Adipocyte (in vitro differentiated cells): ENCODE results near the gene ANKZF1.

Experiments used
- DNase-seq: peaks from one replicate; pipeline ENCODE4 v3.0.0-alpha.2; 2015; ENCODE audit warnings: low read depth
- H3K27me3 ChIP-seq: replicated peaks from 2 replicates; pipeline ENCODE4 v1.7.0; 2013; ENCODE audit warnings: mild to moderate bottlenecking, low read length, moderate library complexity; ENCODE audit not compliant: control insufficient read depth, insufficient read depth
- H3K36me3 ChIP-seq: 2 replicates; pipeline ENCODE4 v1.7.0; 2013; ENCODE audit warnings: low read length, mild to moderate bottlenecking, moderate library complexity; ENCODE audit not compliant: control insufficient read depth, insufficient read depth, severe bottlenecking
- H3K4me1 ChIP-seq: 2 replicates; pipeline ENCODE4 v1.7.0; 2013; ENCODE audit warnings: mild to moderate bottlenecking, low read length, moderate library complexity; ENCODE audit not compliant: control insufficient read depth, insufficient read depth
- H3K4me3 ChIP-seq: 2 replicates; pipeline ENCODE4 v1.7.0; 2013; ENCODE audit warnings: mild to moderate bottlenecking, low read length, moderate library complexity
- H3K9ac ChIP-seq: 2 replicates; pipeline ENCODE4 v1.7.0; 2013; ENCODE audit warnings: mild to moderate bottlenecking, low read length, moderate library complexity
- H3K9me3 ChIP-seq: 2 replicates; pipeline ENCODE4 v1.7.0; 2013; ENCODE audit warnings: mild to moderate bottlenecking, low read length, moderate library complexity; ENCODE audit not compliant: control insufficient read depth

Gene ANKZF1

GRCh38 chr2:219219784-219220532 lies 9.6 kb upstream of the ANKZF1 start:
- no peak for DNase-seq
- H3K9ac ChIP-seq = peak overlapping the region; percentile 92
- H3K9me3 ChIP-seq = no peaks in the 10 kb centered on the region
- H3K4me1 ChIP-seq = peaks cover 28% of the 10 kb centered on the region
- no peaks in the 10 kb centered on the region for H3K27me3 ChIP-seq
- H3K4me3 ChIP-seq = no peak overlapping the region
- peaks cover 61% of the 10 kb centered on the region for H3K36me3 ChIP-seq

DNA sequence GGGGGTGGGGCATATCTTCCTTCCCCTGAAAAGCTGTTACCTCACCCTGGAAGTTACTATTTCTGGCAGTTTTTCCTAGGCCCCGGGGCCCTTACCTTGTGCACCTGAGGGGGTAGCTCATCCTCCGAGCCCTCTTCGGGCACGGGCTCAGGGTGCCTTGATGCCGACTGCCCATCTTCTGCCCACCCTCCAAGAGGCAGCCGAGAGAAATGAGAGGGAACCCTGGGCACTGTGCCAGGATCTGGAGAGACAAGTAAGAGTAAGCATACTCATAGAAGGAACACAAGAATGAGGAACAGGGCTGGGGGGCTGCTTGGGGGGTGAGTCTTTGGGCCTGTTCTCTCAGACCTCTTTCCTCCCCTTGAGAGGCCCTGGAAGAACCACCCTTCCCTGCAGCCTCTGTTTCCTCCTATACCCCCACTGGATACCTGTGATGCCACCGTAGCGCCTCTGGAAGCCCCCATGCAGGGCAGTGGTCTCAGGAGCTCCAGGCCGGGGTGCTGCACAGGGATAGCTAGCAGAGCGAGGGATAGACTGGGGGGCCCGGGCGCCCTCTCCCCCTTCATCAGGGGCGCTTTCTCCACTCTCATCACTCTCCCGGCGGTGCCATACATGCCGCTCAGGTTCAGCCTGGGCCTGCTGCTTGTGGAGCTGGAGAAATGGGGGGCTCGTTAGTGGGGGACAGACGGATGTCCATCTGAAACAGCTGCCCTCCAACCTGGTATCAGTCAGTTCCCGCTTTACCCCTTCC lies 8.8 kb upstream of the ANKZF1 start:
- peaks cover 28% of the 10 kb centered on the region for H3K4me1 ChIP-seq
- no peaks in the 10 kb centered on the region for H3K27me3 ChIP-seq
- peaks cover 65% of the 10 kb centered on the region for H3K36me3 ChIP-seq
- no peak overlapping the region for H3K9ac ChIP-seq
- no peak for DNase-seq
- H3K4me3 ChIP-seq = no peak overlapping the region
- H3K9me3 ChIP-seq = no peaks in the 10 kb centered on the region

DNA sequence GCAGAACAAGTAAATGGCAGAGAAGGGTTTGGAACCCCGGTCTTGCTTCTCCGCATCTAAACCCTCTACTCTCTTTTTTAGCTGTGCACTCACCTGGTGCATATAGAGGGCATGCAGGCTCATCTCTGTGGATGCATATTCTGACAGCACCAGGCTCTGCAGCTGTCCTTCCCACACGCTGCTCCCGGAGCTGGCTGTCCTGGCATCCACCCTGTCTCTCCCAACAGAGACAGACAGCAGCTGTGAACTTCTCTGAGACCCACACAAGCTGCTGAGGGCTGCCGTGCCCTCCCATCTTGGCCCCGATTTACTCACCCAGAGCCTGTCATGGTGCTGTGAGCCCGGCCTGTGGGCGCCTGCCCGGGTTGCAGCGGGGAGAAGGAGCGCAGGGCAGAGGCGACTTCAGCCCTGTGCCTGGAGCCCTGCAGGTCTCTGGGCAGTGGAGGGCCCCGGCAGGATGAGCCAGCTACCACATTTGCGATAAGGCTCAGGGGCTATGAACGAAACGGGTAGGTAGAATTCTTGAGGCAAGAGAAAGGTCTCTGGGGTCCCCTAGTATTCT lies 7.6 kb upstream of the ANKZF1 start:
- no peak overlapping the region for H3K4me3 ChIP-seq
- peaks cover 20% of the 10 kb centered on the region for H3K4me1 ChIP-seq
- H3K9ac ChIP-seq = no peak overlapping the region
- H3K27me3 ChIP-seq = no peaks in the 10 kb centered on the region
- no peak for DNase-seq
- peaks cover 73% of the 10 kb centered on the region for H3K36me3 ChIP-seq
- no peaks in the 10 kb centered on the region for H3K9me3 ChIP-seq

- Histone ChIP-seq H3K4me1 (peaks cover 19% of the 10 kb centered on the region), H3K9me3 (no peaks in the 10 kb centered on the region), H3K9ac (no peak overlapping the region), H3K36me3 (peaks cover 74% of the 10 kb centered on the region), H3K4me3 (no peak overlapping the region), H3K27me3 (no peaks in the 10 kb centered on the region)
- no peak for DNase-seq
Observed at GRCh38 chr2:219223831-219224610, 5.6 kb upstream of the ANKZF1 start.

DNA sequence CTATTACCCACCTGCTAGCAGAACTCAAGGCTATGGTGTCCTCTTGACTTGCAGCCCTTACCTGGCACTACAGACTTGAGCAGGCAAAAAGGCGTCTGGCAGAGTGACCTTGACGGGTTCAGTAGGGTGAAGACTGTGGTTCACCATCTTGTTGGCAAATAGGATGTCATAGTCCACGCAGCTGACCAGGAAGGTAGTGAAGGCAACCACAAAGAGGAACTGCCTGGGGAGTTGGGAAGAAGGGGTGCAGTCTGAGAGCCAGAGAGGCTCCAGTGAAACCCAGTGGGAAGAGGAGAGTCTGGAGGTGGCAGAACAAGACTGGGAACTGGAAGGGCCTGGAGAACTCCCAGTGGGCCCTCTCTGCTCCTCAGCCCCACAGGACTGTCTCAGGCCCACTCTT lies 4.3 kb upstream of the ANKZF1 start:
- Histone ChIP-seq H3K4me1 (peaks cover 13% of the 10 kb centered on the region), H3K9ac (no peak overlapping the region), H3K4me3 (no peak overlapping the region), H3K27me3 (no peaks in the 10 kb centered on the region), H3K36me3 (peaks cover 66% of the 10 kb centered on the region), H3K9me3 (no peaks in the 10 kb centered on the region)
- no peak for DNase-seq

DNA sequence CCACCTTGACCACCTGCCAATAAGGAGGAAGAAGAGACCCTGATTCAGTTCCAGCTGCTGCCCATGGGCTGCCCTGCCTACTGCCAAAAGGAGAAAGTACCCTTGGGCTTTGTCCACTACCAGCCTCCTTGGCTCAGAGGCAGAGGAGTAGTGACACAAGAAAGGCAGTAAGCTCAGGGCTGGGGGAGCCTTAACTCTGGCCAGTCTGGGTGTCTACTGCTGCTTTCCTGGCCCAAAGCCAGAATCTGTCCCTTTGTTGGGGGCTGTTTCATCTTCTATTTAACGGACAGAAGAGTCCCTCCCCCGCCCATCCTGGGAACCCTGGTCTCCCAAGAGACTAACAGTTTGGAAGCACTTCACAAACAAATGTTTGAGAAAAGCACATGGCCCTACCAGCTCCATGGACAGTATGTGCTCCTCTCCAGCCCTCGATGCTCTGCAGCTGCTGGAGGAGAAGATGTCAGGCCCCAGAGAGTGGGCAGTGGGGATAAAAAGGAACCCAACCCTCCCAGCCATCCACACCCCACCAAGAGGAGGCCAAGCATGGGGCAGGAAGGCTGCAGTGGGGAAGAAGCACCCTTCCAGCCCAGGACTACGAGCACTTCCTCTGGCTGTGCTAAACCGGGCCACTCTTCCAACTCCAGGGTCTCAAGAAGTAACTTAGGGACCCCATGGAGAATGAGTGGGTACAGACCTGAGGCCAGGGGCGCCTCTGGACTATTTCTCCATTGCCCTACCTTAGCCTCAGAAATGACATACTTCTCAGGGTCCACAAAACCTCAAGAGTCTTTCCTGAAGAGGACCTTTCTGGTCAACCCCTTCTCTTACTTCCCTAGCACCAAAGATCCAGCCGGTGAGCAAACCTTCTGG lies 1.3 kb upstream of the ANKZF1 start:
- peak; percentile 19 for DNase-seq

GRCh38 chr2:219228911-219229304 lies 698 bp upstream of the ANKZF1 start:
- Histone ChIP-seq H3K9ac (peak overlapping the region; percentile 93), H3K4me3 (peak overlapping the region; percentile 96), H3K36me3 (peaks cover 53% of the 10 kb centered on the region), H3K4me1 (peaks cover 21% of the 10 kb centered on the region), H3K9me3 (no peaks in the 10 kb centered on the region), H3K27me3 (no peaks in the 10 kb centered on the region)
- DNase-seq = no peak

More for the DNA sequence above, 1.3 kb upstream of the ANKZF1 start:
- peaks cover 53% of the 10 kb centered on the region for H3K36me3 ChIP-seq
- no peaks in the 10 kb centered on the region for H3K27me3 ChIP-seq
- H3K4me1 ChIP-seq = peaks cover 21% of the 10 kb centered on the region
- H3K9ac ChIP-seq = peak overlapping the region; percentile 93
- no peaks in the 10 kb centered on the region for H3K9me3 ChIP-seq
- H3K4me3 ChIP-seq = peak overlapping the region; percentile 96

DNA sequence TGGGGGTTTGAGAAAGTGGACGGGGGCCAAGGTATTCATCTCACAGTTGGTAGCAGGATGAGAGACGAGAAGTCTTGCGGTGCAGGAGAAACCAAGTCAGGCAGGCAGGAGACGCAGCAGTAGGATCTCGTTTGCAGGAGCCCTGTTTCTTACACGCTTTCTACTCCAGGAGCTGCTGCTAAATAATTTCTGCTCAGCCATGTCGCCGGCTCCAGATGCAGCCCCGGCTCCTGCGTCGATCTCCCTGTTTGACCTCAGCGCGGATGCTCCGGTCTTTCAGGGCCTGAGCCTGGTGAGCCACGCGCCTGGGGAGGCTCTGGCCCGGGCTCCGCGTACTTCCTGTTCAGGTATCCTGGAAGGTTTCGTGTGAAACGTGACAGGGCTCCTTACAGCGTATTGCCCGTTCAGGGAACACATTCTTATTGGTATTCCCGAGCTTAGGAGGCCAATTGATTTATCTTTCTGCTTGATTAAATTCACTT lies 494 bp downstream of the ANKZF1 start:
- no peaks in the 10 kb centered on the region for H3K27me3 ChIP-seq
- H3K4me3 ChIP-seq = peak overlapping the region; percentile 96
- DNase-seq = peak; percentile 73
- peak overlapping the region; percentile 93 for H3K9ac ChIP-seq
- H3K9me3 ChIP-seq = no peaks in the 10 kb centered on the region
- peaks cover 53% of the 10 kb centered on the region for H3K36me3 ChIP-seq
- peaks cover 21% of the 10 kb centered on the region for H3K4me1 ChIP-seq

DNA sequence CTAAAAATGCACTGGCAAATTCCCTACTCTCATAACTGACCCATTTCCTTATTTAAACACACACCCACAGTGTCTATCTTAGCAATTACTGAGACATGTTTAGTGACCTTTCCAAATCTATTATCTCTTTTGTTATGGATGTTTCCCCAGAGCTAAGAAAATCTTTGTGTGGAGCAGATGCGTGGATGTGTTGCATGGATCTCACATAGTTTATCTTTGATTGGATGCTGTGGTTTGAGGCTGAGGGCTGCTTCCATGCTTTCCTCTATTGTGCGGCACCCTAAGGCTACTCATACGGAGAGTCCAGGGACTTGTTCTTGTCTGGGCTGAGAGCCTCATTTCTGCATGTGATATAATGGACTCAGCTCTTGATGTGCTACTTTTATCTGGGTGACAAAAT lies 4.7 kb downstream of the ANKZF1 start:
- Histone ChIP-seq H3K27me3 (no peaks in the 10 kb centered on the region), H3K36me3 (peaks cover 73% of the 10 kb centered on the region), H3K4me3 (no peak overlapping the region), H3K9me3 (no peaks in the 10 kb centered on the region), H3K9ac (no peak overlapping the region), H3K4me1 (peaks cover 10% of the 10 kb centered on the region)
- DNase-seq = no peak

GRCh38 chr2:219243291-219243761 lies 13.7 kb downstream of the ANKZF1 start:
- Histone ChIP-seq H3K9ac (peak overlapping the region; percentile 72), H3K27me3 (no peaks in the 10 kb centered on the region), H3K36me3 (peaks cover 21% of the 10 kb centered on the region), H3K4me1 (peaks cover 28% of the 10 kb centered on the region), H3K9me3 (no peaks in the 10 kb centered on the region), H3K4me3 (peak overlapping the region; percentile 67)
- no peak for DNase-seq
